Endometrium (tissue), 2 donors: Measurements from ENCODE around the gene MLLT10.

Experiments used
- FAIRE-seq: peaks from 2 replicates; lab custom pipeline; 2012; peaks lifted over from hg19 to GRCh38; lab: Jason Lieb, UNC
- donor health status: control.
- donor health status: control.

The MLLT10 gene

DNA sequence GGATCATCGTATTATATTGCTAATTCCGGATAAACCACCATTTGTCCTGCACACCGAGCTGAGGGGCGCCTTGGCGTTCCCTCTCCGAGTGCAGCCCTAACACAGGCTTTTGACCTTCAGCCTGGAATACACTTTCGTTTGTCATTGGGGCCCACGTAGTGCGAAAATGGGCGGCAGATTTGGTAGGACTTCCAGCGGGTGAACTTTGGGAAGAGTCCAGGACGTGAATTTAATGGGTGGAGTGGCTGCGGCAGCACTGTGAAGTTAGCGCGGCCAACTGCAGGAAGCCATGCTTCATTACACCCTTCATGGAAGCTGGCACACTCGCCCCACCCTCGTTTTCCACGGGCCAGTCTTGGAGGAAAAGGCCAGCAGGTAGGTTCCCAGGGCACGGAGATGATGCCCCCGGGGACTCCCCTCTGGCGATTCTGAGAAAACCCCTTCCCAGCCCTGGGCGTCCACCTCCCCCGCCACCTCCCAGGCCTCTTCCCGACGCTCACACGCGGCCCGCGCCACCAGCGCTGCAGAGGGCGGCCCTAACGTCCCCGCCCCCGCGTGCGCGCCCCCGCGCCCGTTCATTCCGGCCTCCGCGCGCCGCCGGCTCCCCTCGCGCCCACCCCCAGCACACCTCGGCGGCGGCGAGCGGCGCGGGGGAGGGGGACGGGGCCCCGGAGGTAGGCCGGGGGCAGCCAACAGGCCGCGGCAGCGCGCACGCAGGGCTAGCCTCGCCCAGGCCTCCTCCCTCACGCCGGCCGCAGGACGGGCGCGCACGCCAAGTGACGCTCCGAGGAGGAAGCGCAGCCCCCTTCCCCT, at the start of gene MLLT10:
TSS of gene MLLT10 (plus strand) at position 766 of the 813 bp plus-strand sequence. CDS start 413 bp downstream, outside the sequence.
- FAIRE-seq, result no peak

GRCh38 chr10:21487416-21488180, 46.4 kb upstream of the MLLT10 start:
- no peak for FAIRE-seq

DNA sequence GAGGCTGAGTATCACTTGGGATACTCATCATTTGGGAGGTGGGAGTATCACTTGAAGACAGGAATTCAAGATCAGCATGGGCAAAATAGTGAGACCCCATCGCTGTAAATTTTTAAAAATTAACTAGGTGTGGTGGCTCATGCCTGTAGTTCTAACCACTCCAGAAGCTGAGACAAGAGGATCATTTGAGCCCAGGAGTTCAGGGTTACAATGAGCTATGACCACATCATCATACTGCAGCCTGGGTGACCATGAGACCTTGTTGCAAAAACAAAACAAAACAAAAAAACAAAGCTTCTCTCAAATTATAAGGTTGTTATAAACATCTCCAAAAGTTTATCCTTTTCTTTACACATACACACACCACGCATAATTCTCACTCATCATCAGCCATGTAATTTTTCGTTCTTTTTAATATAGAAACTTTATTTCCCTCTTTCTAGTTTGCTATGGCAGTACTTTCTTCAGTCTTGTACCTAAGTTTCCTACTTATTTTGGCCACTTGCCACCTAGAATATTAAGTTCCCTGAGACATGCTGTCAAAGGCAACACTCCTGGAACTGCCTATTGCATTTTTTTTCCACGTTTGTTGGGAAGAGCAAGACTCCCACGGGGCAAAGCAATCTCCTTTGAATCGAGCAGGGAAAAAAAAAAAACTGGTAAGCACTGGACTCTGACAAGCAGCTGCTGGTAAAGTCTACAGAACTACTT, 45.6 kb upstream of the MLLT10 start:
- no peak for FAIRE-seq

DNA sequence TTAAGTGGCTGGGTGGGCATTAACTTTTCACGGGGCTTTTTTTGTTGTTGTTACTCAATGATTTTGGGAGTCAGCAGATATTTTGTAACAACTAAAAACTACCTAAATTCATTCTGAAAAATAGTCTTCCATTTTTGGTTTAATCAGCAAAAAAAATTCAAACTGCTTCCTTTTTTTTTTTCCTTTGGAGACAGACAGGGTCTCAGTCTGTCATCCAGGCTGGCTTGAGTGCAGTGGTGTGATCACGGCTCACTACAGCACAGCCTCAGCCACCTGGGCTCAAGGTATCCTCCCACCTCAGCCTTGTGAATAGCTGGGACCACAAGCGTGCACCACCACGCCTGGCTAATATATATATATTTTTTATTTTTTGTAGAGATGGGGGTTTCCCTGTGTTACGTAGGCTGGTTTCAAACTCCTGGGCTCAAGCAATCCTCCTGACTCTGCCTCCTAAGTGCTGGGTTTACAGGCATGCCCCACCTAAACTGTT, 45.0 kb upstream of the MLLT10 start:
- no peak for FAIRE-seq

- FAIRE-seq, result no peak
Observed at GRCh38 chr10:21490028-21490710, 43.9 kb upstream of the MLLT10 start.

GRCh38 chr10:21490711-21491105, 43.3 kb upstream of the MLLT10 start:
- FAIRE-seq, result no peak

- no peak for FAIRE-seq
Observed at GRCh38 chr10:21492421-21492820, 41.6 kb upstream of the MLLT10 start.

DNA sequence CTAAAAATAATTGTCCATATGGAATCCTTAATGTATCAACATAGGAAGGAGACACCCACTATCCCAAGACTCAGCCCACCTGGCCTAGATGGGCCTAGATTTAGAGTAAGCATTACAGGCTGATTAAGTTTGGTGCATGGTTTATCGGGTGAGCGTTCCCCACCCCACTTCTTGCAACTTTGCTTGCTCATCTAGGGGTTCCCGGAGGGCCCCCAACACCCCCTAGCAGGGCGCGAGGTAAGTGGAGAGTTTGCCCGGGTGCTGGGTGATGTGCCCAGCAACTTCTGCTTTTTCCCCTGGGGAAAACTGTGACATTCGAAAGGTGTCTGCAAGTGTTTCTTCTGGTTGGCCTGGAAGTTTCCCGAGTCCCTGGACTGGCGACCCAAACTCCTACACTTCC, 40.2 kb upstream of the MLLT10 start:
- FAIRE-seq, result no peak

- no peak for FAIRE-seq
Observed at GRCh38 chr10:21494191-21495001, 39.6 kb upstream of the MLLT10 start.

- no peak for FAIRE-seq
Observed at GRCh38 chr10:21495002-21495751, 38.9 kb upstream of the MLLT10 start.

GRCh38 chr10:21495752-21496342, 38.2 kb upstream of the MLLT10 start:
- no peak for FAIRE-seq

DNA sequence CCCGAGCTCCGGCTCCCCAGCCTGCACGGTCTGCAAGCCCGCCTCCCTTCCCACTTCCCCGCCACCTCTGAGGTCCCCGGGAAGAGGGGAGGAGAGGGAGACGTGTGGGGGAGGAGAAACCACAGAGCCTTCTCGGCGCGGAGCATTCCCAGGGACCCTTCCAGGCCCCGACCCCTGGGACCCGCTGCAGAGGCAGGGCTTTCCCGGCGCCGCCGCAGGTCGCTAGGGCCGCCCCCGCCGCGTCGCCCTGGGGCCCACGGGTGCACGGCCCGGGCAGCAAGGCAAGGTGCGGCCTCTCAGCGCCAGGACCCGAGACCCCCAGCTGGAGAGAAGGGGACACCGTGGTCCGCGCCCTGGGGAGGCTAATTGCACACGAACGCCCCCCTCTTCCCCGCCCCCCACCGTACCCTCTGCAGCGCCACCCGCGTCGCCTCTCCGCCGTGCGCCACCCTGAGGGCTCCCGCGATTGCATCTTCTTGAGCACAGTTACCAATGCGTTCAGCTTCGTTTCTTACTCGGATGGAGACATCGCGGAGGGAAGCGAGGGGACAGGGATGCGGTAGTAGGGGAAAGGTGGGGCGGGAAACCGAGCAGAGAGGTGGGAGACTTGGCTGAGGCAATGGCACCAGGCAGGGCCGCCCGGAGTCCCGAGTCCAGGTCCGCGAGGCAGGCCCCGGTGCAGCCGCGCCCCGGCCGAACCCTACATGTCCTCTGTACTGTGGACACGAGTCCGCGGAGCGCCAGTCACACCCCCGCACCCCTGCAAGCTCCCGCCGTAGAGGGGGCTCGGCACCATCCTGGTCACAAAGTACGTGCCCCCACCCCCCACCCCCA, 37.5 kb upstream of the MLLT10 start:
- no peak for FAIRE-seq

- FAIRE-seq, result no peak
Observed at GRCh38 chr10:21497177-21497807, 36.7 kb upstream of the MLLT10 start.

DNA sequence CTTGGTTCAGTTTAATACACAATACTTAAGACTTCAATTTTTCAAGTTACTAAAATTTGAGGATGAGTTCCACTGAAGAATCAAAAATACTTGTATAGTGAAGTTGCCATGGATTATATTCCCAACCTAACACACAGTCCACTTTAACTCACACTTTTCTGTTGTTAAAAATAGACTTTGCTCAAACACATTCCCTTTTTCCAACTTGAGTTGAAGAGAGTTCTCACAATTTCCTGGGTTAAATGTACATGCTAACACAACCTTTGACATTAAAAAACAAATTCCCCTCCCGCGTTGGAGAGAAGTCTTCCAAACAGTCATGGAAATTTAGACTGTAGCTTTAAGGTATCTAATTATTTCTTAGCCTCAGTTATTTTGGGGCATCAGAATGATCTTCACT, 35.7 kb upstream of the MLLT10 start:
- no peak for FAIRE-seq

DNA sequence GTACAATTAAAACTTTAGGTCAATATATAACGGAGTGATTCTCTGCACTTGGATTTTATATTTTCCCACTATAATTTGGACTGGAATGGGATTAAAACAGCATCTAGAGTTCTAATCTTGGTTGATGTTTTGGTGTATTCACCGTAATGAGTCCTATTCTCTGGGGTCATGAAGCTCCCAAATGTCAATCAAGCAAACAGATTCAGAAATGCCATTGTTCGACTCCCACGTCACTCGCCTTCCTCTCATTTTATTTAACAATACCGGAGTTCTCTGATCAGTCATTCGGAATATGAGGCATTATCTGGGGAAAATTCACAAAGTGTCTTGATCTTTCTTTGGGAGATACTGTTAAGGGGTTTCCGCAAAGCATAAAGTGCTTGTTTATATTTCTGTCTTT, 35.0 kb upstream of the MLLT10 start:
- FAIRE-seq, result no peak

DNA sequence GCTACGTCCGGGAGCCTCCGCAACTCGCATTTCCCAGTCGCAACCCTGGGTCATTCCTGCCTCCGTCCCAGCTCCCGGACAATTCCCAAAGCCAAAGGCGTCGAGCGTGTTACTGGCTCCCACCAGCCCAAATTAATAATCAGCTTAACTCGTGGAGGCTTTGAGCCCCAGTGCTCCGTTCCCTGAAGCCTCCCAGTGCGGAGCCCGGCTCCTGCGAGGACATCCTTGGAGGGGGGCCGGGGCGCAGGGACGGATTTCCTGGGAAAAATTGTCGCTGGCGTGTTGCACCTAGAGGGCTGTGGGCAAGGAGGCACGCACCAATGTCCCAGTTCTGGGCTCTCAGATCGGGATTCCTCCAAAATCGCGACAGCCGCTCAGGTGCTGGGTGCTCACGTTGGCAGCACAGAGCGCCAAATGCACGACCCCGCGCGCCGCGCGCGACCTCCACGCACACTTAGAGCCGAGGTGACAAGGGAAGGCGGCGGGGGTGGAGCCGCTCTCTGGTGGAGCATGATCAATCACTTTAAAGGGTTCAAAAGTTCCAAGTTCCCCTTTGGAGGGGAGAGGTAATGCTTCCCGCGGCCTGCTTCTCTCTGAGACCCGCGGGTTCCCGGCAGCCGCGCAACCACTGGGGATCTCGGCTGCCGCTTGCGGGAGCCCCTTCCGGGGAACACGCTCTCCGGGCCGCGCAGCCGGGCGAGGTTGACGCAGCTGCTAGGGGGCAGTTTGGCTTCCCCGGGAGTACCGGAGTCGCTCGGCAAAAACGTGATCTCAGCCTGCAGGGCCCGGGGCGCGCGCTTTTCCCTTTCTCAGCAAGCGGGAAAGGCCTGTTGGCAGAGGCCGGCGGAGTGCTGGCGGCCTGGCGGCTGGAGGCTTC, 34.1 kb upstream of the MLLT10 start:
- FAIRE-seq, result no peak

DNA sequence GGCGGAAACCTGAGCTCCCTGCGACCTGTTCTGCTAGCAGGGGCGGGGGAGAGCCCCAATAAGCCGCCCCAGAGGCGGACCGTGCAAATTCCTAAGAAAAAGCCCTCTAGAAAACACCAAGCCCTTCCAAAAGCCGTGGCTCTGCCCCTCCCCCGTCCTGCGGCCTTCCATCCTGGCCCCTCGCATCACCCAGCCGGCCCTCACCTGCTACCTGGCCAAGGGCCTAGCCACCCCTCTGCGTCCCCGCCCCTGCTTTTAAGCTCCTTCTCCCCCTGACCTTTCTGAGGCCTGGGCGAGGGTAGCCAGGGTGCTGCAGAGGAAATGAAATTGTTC, 33.5 kb upstream of the MLLT10 start:
- FAIRE-seq, result no peak

- no peak for FAIRE-seq
Observed at GRCh38 chr10:21501091-21501490, 32.9 kb upstream of the MLLT10 start.
